CD4-positive, CD25-positive, alpha-beta regulatory T cell (primary cell): ENCODE measurements around the gene LARP1. TPM values are rescaled to one million over a fixed set of nuclear protein-coding genes. Genes with fewer than 3 reads are reported as not detected.

Experiments
- ATAC-seq, 2 donors: fragments of 150-1000 bp; cut with Tn5 transposase; one replicate each; pipeline ENCODE4 v1.10.0; 2021; ENCODE audit warnings: low read depth in 2 of 2, moderate number of reproducible peaks in 2 of 2, moderate library complexity in 1 of 2
- DNase-seq, 3 donors: peaks; one replicate each; pipeline versions ENCODE4 v3.0.0 to v3.0.0-alpha.2; 2012 to 2022; ENCODE audit warnings: mixed read lengths in 1 of 3
- H3K27ac ChIP-seq: one replicate; pipeline ENCODE4 v1.7.0; 2013; ENCODE audit warnings: mild to moderate bottlenecking, low read length; ENCODE audit not compliant: insufficient read depth, poor library complexity, severe bottlenecking
- H3K27me3 ChIP-seq: one replicate; pipeline ENCODE4 v1.7.0; 2013; ENCODE audit warnings: low read length; ENCODE audit not compliant: control insufficient read depth, insufficient read depth
- H3K36me3 ChIP-seq: one replicate; pipeline ENCODE4 v1.7.0; 2013; ENCODE audit warnings: mild to moderate bottlenecking, low read length, moderate library complexity; ENCODE audit not compliant: control insufficient read depth, insufficient read depth
- H3K4me1 ChIP-seq: 2 replicates; pipeline ENCODE4 v1.7.0; 2013; ENCODE audit warnings: mild to moderate bottlenecking, low read length; ENCODE audit not compliant: insufficient read depth, control insufficient read depth, poor library complexity, severe bottlenecking
- H3K4me3 ChIP-seq: one replicate; pipeline ENCODE4 v1.7.0; 2013; ENCODE audit warnings: low read depth, mild to moderate bottlenecking, low read length, moderate library complexity
- H3K9me3 ChIP-seq, 2 experiments: 1 replicate in 1 of 2; 2 replicates in 1 of 2; pipeline ENCODE4 v1.7.0; 2013; ENCODE audit warnings: low read length in 2 of 2, mild to moderate bottlenecking in 1 of 2, moderate library complexity in 1 of 2; ENCODE audit not compliant: control insufficient read depth in 2 of 2
- H3K27ac Mint-ChIP-seq, 3 donors: one replicate each; pipeline ENCODE4 v1.8.0; 2020 to 2022; ENCODE audit warnings: mild to moderate bottlenecking in 3 of 3, mixed read lengths in 3 of 3, moderate library complexity in 2 of 3
- H3K27me3 Mint-ChIP-seq: one replicate; pipeline ENCODE4 v1.8.0; 2022; ENCODE audit warnings: mild to moderate bottlenecking, mixed read lengths
- H3K36me3 Mint-ChIP-seq: one replicate; pipeline ENCODE4 v1.8.0; 2020; ENCODE audit warnings: mixed read lengths
- H3K4me1 Mint-ChIP-seq, 4 donors: one replicate each; pipeline ENCODE4 v1.8.0; 2020 to 2022; ENCODE audit warnings: mixed read lengths in 4 of 4, mild to moderate bottlenecking in 1 of 4
- H3K4me3 Mint-ChIP-seq, 4 donors: one replicate each; pipeline ENCODE4 v1.8.0; 2020 to 2022; ENCODE audit warnings: mild to moderate bottlenecking in 4 of 4, mixed read lengths in 4 of 4, moderate library complexity in 3 of 4
- H3K9me3 Mint-ChIP-seq, 7 donors: one replicate each; pipeline ENCODE4 v1.8.0; 2020 to 2022; ENCODE audit warnings: mixed read lengths in 7 of 7, mild to moderate bottlenecking in 3 of 7, moderate library complexity in 2 of 7
- polyA plus RNA-seq, 4 donors: library from polyadenylated mRNA; unstranded; fragments of 300-500 nt; fragmentation: Illumina TruSeq; gene quantifications; one replicate each; pipeline ENCODE4 v1.2.3, GENCODE V29; 2021
- total RNA-seq: library from RNA; stranded (reverse); gene quantifications from one replicate; pipeline ENCODE4 v1.2.3, GENCODE V29; 2022

Gene LARP1
- total and polyA plus RNA-seq, 5 donors from 2014 or later, result 8.0 to 122 (median 10.6) TPM

DNA sequence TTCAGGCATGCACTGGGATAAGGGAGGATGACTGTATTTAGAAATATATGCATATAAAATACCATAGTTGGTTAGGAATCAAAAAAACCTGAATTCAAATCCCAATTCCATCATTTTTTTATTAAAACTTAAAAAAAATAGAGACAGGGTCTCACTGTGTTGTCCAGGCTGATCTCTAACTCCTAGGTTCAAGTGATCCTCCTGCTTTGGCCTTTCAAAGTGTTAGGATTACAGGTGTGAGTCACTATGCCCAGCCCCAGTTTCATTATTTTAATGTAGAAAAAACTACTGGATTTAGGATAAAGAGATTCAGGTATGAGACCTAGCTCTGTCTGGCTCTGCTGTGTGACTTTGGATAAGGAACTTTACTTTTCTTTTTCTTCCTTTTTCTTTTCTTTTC lies 3.3 kb upstream of the LARP1 start:
- no peaks in the 10 kb centered on the region for H3K36me3 ChIP-seq
- no peaks in the 10 kb centered on the region for H3K9me3 ChIP-seq
- no peak overlapping the region for H3K4me3 ChIP-seq
- peaks cover 5 to 20% (median 14%) of the 10 kb centered on the region in 4 donors for H3K4me1 Mint-ChIP-seq
- H3K4me3 Mint-ChIP-seq, result no peak overlapping the region
- no peaks in the 10 kb centered on the region for H3K9me3 Mint-ChIP-seq
- H3K4me1 ChIP-seq, result peaks cover 10% of the 10 kb centered on the region
- DNase-seq (no peak), ATAC-seq (no peak)
- H3K27me3 ChIP-seq, result no peaks in the 10 kb centered on the region
- no peaks in the 10 kb centered on the region for H3K36me3 Mint-ChIP-seq
- no peak overlapping the region for H3K27ac ChIP-seq
- H3K27me3 Mint-ChIP-seq, result peaks cover 5% of the 10 kb centered on the region
- H3K27ac Mint-ChIP-seq, result no peak overlapping the region

DNA sequence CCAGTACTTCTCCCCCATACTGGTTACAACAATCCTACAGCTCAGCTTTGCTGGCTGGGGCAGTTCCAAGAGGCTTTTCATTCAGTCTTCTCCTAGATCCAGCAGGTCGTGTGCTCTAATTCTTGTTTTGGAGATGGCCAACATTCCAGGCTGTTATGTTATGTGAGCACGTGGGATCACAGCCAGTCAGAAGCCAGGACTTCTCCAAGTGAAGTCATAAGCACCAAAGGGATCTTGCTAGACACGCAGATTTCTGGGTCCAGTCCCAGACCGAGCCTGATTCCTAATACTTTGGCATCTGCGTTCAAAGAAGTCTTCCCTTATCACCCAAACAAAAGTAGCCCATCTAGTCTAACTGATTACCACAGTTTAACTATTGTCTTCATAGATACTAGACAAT lies 1.4 kb upstream of the LARP1 start:
- Histone ChIP-seq H3K4me3 (peak overlapping the region; percentile 48), H3K27ac (peak overlapping the region; percentile 92), H3K36me3 (no peaks in the 10 kb centered on the region), H3K4me1 (peaks cover 21% of the 10 kb centered on the region), H3K27me3 (no peaks in the 10 kb centered on the region), H3K9me3 (no peaks in the 10 kb centered on the region)
- Mint-ChIP-seq H3K4me3 (peak overlapping the region; percentile 88 to 98 (median 92)), H3K36me3 (no peaks in the 10 kb centered on the region), H3K4me1 (peaks cover 13 to 35% (median 25%) of the 10 kb centered on the region in 4 donors), H3K9me3 (peaks cover 0 to 2% (median 0%) of the 10 kb centered on the region in 7 donors), H3K27ac (peak overlapping the region; percentile 92 to 98 (median 98)), H3K27me3 (peaks cover 5% of the 10 kb centered on the region)
- no peak for ATAC-seq
- no peak for DNase-seq

- peaks cover 19 to 45% (median 34%) of the 10 kb centered on the region in 4 donors for H3K4me1 Mint-ChIP-seq
- Histone ChIP-seq H3K27ac (peak overlapping the region; percentile 92), H3K9me3 (no peaks in the 10 kb centered on the region), H3K27me3 (no peaks in the 10 kb centered on the region), H3K4me3 (peak overlapping the region; percentile 48), H3K4me1 (peaks cover 30% of the 10 kb centered on the region), H3K36me3 (no peaks in the 10 kb centered on the region)
- peak overlapping the region; percentile 88 to 98 (median 92) for H3K4me3 Mint-ChIP-seq
- H3K9me3 Mint-ChIP-seq, result peaks cover 0 to 2% (median 0%) of the 10 kb centered on the region in 7 donors
- ATAC-seq (peak; percentile 93 to 94), DNase-seq (peak; percentile 99 to 100 (median 99))
- no peaks in the 10 kb centered on the region for H3K36me3 Mint-ChIP-seq
- peak overlapping the region; percentile 92 to 98 (median 98) for H3K27ac Mint-ChIP-seq
- H3K27me3 Mint-ChIP-seq, result peaks cover 5% of the 10 kb centered on the region
These were observed 467 bp upstream of the LARP1 start for GRCh38 chr5:154754460-154755360.

DNA sequence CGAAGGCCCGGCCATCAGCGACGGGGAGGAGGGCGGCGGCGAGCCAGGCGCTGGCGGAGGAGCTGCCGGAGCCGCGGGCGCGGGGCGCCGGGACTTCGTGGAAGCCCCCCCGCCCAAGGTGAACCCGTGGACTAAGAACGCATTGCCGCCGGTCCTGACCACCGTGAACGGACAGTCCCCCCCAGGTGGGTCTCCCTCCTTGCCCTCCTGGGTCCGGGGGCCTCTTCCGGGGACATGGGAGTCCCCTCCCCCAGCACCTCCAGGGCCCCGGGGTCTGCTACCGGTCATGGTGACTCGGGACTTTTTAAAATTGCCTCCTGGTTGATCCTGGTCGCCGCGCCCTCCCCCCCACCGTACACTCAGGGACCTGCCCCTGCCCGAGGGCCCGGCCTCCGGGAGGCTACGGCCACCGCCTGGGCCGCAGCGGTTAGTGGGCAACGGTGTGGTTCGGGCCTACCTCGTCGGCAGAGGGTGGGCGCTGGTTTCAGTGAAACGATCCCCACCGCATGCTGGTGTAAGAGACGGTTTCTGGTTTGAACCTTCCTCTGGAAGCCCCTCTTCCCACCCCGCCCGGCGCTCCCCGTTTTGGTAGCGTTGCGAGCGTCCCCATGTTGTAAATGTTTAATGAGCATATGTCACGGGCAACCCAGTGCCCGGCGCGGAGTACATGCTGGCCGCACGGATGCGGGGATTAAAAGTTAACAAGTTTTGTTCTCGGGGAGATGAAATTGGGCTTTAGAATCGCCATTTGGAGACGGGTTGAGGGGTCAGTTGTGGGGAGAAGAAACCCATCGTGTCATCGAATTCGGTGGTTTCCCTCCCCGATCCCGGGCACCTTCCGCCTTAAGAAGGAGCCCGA lies 1.1 kb downstream of the LARP1 start:
- H3K27ac ChIP-seq, result peak overlapping the region; percentile 84
- Mint-ChIP-seq H3K36me3 (no peaks in the 10 kb centered on the region), H3K4me1 (peaks cover 30 to 60% (median 48%) of the 10 kb centered on the region in 4 donors), H3K4me3 (peak overlapping the region; percentile 96 to 100 (median 98)), H3K27ac (peak overlapping the region; percentile 85 to 99 (median 92)), H3K9me3 (peaks cover 0 to 2% (median 0%) of the 10 kb centered on the region in 7 donors), H3K27me3 (peaks cover 5% of the 10 kb centered on the region)
- peaks cover 42% of the 10 kb centered on the region for H3K4me1 ChIP-seq
- no peaks in the 10 kb centered on the region for H3K9me3 ChIP-seq
- peak overlapping the region; percentile 86 for H3K4me3 ChIP-seq
- peak; percentile 23 to 50 (median 32) for DNase-seq
- H3K27me3 ChIP-seq, result no peaks in the 10 kb centered on the region
- H3K36me3 ChIP-seq, result no peaks in the 10 kb centered on the region
- ATAC-seq, result no peak

DNA sequence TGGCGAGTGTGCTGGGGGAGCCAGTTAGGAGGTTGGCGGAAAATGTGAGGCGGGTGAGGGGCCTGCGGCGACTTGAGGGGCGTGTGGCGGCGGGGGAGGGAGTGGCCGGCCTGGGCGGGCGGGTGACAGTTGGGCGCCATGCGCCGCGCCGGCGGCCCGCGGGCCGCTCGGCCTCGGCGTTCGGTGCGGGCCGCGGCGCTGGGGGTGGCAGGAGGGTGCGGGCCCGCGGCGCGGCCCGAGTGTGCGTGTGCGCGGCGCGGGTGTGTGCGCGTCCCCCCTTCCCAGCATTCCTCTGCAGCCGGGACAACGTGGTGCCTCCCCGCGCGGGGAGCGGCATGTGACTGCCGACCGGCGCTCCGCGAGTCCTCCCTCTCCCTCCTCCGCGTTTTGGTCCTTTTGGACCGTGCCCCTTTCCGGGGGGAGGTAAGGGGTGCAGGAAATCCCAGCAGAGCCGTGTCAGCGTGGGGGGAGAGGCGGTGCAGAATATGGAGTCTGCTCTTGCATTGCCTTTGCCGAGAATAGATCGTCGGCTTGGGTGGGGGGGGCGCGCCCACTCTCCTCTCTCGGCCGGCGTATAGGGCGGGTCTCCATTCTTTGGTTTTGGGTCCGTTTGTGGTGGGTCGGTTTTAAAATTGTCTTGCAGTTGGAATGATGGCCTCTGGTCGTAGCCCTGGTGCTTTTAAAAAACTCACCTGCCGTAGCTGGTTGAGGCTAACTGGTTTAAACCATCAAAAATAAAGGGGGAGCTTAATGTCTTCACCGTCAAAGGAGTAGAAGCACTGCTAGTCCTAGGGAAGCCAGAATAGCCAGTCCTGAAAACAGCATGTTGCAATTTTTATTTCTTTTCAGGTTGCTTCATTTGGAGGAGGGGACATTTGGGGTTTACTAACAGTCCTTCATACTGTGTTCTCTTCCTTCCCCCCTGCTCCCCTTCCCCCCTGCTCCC lies 2.0 kb downstream of the LARP1 start:
- peak overlapping the region; percentile 97 to 100 (median 98) for H3K4me3 Mint-ChIP-seq
- Histone ChIP-seq H3K9me3 (no peaks in the 10 kb centered on the region), H3K27ac (peak overlapping the region; percentile 84), H3K27me3 (no peaks in the 10 kb centered on the region), H3K4me3 (peak overlapping the region; percentile 86), H3K4me1 (peaks cover 51% of the 10 kb centered on the region), H3K36me3 (no peaks in the 10 kb centered on the region)
- peaks cover 0 to 2% (median 0%) of the 10 kb centered on the region in 7 donors for H3K9me3 Mint-ChIP-seq
- peaks cover 5% of the 10 kb centered on the region for H3K27me3 Mint-ChIP-seq
- peak overlapping the region; percentile 85 to 99 (median 92) for H3K27ac Mint-ChIP-seq
- H3K4me1 Mint-ChIP-seq, result peaks cover 35 to 69% (median 54%) of the 10 kb centered on the region in 4 donors
- no peaks in the 10 kb centered on the region for H3K36me3 Mint-ChIP-seq
- peak; percentile 35 to 50 (median 49) for DNase-seq
- no peak for ATAC-seq

GRCh38 chr5:154757814-154758406 lies 2.7 kb downstream of the LARP1 start:
- Mint-ChIP-seq H3K27me3 (peaks cover 5% of the 10 kb centered on the region), H3K27ac (peak overlapping the region; percentile 89 to 95 (median 92)), H3K4me3 (peak overlapping the region; percentile 86 to 98 (median 92)), H3K4me1 (peaks cover 35 to 73% (median 61%) of the 10 kb centered on the region in 4 donors), H3K9me3 (peaks cover 0 to 2% (median 0%) of the 10 kb centered on the region in 7 donors), H3K36me3 (no peaks in the 10 kb centered on the region)
- H3K27ac ChIP-seq, result peak overlapping the region; percentile 65
- peak overlapping the region; percentile 73 for H3K4me3 ChIP-seq
- no peaks in the 10 kb centered on the region for H3K27me3 ChIP-seq
- DNase-seq, result peak; percentile 16 to 43 (median 18)
- no peak for ATAC-seq
- H3K4me1 ChIP-seq, result peaks cover 58% of the 10 kb centered on the region
- no peaks in the 10 kb centered on the region for H3K9me3 ChIP-seq
- no peaks in the 10 kb centered on the region for H3K36me3 ChIP-seq
